DOHH2 (cell line): ENCODE measurements around the gene RHOU.

Source experiments
- CTCF ChIP-seq: fragments of 200-600 bp; sonication (generic); IDR thresholded peaks from one replicate; pipeline ENCODE4 v1.5.1; 2014; ENCODE audit warnings: antibody characterized with exemption, mild to moderate bottlenecking, low read depth, low read length; ENCODE audit not compliant: poor library complexity, severe bottlenecking
- EZH2phosphoT487 ChIP-seq: fragments of 200-600 bp; sonication (generic); IDR thresholded peaks from 2 replicates; pipeline ENCODE4 v1.6.1; 2017; ENCODE audit warnings: borderline replicate concordance, mild to moderate bottlenecking, antibody characterized with exemption, low read length, moderate library complexity, mixed read lengths

GRCh38 chr1:228753786-228754360 is 18.6 kb downstream of the RHOU start:
- no peak for TF ChIP-seq CTCF
- TF ChIP-seq EZH2phosphoT487, result no peak
